Embryonic facial prominence (tissue), 1 donor: ENCODE data around the gene PACSIN3.

Source experiments
- DNase-seq: peaks from one replicate; pipeline ENCODE4 v3.0.0-alpha.2; 2016; ENCODE audit errors: extremely low spot score

PACSIN3 gene

DNA sequence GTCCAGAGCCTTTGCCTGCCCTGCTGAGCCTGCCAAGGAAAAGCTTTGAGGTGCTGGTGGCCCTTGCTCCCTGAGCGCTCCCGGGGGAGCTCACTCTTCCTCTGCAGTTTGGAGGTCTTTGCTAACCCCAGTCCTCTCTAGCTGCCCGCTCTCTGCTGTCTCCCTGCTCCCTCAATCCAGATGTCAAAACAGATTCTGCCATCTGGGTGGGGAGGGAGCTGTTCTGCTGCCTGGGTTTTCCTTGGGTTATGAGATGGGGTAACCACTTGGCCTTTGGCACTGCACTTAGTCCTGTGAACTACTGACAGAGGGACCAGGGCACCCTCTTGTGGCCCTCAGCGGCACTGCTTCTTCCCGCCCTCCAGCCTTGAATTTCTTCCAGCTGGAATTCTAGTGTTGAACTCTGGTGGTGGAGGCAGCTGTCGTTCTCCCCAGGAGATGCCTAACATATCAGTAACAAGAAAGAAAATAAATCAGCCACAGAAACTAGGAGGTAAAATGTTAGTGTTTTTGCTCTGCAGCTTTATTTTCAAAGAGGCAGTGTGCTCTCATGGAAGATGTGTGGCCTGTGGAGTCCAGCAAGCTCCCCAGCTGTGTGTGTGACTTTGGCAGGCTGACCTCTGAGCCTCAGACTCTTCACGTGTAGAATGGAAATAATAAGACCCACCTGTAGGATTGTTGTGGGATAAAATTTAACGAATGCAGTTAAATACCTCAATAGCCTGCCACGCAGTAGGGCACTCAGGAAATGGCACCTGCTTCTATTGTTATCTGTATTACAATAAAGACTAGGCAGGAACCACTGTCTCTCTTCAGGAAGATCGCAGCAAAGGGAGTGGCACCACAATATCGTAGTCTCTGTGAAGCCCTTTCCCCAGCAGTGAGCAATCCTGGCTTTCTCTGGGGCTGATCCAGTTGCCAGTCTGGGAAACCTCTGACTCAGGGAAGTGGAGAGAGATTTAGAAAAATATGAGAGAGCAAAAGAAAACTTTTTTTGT lies 33.0 kb downstream of the PACSIN3 start:
- peak; percentile 53 for DNase-seq

DNA sequence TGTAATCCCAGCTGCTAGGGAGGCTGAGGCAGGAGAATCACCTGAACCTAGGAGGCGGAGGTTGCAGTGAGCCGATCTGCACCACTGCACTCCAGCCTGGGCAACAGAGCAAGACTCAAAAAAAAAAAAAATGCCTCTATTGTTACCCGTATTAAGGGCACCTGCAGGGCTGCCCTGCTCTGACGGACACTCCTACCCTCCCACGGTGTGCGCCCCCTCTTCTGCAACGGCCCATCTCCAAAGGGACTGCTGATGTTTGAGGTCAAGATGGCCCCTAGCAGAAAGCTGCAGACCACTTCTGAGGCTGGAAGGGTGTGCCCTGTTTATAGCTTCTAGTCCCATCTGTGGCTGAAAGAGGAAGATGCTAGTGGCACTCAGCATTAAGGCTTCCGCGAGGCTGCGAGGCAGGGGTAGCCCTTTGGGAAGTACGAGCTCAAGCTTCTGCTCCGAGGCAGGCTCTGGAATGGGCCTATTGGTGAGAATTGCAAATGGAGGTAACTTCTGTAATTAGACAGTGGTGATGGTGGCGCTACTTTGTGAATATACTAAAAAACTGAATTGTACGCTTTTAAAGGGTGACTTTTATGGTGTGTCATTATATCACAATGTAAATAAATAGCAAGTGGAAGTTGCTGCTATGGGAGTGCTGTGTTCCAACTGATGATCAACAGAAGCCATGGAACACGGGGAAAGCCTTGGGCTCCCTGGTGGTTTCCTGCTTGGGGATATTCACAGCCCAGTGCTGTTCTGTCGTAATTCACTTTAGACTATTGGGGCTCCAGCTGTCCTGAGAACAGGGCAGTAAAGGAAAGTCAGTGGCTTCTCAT lies 33.9 kb downstream of the PACSIN3 start:
- DNase-seq, result no peak

DNA sequence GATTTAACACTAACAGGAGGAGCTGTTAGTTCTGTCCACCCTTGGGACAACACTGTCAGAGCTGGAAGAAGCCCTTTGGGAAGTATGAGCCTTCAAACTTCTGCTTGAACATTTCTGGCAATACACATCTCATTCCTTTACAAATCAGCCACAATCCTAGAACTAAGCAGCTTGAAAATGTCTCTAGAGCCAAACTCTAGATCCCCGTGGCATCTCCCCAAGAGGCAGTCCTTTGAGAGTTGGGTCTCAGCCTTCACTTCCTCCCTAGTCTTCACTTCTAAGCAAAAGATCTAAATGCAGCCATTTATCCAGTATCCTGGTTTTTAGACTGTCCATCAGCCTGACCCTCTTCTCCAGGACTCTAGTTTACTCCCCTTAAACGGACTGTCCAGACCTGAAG lies 36.5 kb downstream of the PACSIN3 start:
- no peak for DNase-seq

DNA sequence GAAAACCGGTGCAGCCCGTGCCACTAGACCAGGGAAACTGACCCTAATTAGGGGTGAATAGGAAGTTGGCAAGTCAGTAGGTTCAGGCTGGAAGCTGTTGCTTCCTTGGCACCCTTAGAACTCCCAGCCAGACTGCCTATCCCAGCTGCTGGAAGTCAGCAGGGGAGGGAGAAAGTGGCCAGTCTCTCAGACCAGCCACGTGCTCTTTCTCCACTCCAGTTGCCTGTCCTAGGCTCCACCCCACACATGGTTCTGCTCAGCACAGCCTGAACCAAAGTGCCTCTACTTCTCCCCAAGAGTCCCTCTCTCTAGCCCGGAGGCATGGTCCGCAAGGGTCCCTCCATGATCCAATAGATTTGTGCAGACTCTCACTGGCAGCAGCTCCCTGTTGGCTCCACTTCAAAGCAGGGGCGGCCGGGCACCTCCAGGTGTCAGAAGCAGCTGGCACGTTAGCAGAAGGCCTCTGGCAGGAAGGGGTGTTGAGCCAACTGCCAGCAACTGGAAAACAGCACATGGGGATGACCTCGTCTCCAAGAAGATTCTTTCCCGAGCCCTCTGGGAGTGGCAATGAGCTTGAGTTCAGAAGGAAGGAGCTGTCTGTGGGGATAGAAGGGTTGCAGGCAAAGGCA lies 37.2 kb downstream of the PACSIN3 start:
- no peak for DNase-seq

DNA sequence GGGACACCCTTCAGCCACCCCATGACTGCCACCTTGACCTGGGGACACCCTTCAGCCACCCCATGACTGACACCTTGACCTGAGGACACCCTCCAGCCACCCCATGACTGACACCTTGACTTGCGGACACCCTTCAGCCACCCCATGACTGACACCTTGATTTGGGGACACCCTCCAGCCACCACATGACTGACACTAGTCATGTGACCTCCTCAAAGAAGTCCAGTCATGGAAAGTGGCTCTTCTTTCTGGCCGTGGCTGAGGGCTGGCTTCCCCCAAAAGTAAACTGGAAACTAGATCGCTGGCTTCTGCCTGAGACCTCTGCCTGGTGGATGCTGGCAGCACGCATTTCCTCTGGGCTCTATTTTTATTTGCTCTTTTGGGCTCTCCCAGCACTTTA lies 38.0 kb downstream of the PACSIN3 start:
- no peak for DNase-seq

DNA sequence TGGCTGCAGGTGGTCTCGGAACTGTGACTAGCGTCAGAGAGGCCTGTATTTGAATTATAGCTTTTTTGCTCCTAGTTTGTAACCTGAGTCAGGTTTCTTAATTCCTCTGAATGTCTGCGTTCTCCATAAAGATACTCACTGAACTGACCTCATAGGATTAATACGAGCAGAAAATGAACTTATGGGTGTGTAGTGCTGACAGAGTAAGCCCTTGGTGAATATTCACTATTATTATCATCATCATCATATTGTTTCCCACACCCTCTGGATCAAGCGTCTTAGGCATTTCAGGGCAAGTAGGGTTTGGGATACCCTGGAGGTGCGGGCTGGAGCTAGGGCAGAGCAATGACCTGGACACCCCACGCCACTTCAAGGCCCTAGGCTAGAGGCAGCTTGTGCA lies 38.6 kb downstream of the PACSIN3 start:
- DNase-seq, result no peak

DNA sequence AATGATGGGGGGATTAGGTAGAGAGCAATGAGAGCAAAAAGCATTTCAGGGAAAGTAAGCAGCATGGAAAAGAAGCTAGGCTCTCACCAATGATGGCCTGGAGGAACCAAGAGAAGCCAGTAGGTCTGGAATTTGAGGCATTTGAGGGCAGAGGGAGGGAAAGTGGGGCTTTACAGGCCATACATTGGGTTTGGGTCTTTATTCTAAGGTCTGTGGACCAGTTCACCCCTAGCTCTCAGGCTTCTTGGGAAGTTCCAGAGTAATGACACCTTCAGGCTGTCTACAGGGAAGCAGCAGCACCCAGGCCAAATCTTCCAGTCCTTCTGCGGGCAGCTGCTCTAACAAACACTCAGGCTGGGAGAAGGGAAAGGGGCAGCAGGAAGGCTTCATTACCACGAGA lies 39.0 kb downstream of the PACSIN3 start:
- DNase-seq, result no peak

DNA sequence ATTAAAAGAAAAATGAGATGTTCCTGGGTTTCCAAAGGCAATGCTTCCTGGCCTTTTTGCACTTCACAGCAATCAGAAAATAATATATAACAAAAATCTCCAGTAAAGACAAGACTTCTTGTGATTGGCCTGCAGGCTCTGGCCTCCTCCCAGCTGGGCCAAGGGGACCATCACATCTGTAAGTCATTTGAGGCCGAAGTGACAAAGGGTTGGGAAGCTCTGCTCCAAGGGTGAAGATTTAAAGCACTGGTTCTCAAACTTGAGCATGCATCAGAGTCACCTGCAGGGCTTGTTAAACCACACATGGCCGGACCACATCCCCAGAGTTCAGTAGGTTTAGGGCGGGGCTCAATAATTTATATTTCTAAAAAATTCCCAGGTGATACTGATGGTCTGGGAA lies 41.7 kb downstream of the PACSIN3 start:
- DNase-seq, result no peak

DNA sequence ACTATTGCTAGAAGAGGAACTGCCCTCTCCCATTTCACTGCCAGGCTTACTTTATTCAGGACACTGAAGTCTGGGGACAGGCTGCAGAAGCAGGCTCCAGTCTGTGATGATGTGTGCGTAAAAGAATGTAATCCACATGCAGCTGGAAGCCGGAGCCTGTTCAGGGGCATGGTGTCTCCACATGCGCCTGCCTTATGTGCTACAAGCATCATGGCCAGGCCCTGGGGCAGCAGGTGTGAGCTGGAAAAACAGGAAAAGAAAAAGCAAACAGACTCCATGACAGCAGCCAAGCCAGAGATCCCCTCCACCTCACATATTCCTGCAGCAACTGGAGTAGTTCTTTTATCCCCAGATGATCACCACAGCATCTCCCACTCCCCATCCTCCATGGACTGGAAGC lies 42.9 kb downstream of the PACSIN3 start:
- peak; percentile 31 for DNase-seq

DNA sequence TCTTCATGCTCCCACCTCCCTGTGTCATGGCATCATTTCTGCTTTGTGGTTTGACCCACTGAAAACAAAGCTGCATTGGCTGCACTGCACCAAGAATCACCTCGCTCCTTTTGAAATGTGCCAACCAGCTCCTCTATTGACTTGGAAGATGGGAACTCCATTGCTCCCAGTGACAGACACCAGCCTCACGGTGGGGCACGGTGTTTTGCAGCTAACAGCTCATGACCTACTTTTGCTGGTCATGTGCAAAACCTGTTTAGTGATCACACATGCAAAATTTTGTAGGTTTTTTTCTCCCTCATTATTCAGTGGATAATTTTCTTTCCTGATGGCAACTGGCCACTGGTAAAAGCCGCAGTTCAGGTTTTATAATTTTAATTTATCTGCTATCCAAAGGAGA lies 46.4 kb downstream of the PACSIN3 start:
- DNase-seq, result no peak

DNA sequence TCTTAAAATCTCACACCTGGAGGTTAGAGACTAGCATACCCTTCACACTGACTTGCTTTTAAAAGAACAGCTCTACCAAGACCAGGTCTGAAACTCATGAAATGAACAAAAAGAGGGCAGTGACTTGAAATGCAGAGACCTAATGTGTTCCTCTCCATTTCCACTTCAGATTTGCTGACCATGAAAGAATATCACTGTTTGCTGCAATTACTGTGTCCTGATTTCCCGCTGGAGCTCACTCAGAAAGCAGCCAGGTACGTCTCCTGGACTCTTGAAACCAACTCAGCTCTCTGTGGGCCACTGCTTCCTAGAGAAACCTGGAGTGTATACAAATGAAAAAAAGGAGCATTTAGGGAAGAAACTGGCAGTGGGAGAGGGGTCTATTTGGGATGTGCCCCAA lies 48.8 kb downstream of the PACSIN3 start:
- no peak for DNase-seq

DNA sequence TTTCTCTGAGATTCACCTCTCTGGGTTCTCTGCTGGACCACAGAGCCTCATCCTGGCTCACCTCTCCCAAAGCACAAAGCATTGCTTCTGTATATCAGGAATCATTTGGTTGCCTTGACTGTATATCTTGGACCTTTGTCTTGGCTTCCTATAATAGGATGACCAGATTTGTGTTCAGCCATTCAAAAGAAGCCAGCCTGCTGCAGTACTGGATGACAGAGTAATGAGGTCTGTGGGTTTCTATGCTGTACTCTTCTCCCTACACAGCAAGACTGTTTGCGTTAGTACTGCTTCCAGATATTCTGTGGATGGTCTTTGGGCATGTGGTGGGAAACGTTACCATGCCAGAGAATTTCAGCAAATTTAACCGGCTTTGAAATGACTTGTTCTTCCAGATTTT lies 49.3 kb downstream of the PACSIN3 start:
- no peak for DNase-seq

DNA sequence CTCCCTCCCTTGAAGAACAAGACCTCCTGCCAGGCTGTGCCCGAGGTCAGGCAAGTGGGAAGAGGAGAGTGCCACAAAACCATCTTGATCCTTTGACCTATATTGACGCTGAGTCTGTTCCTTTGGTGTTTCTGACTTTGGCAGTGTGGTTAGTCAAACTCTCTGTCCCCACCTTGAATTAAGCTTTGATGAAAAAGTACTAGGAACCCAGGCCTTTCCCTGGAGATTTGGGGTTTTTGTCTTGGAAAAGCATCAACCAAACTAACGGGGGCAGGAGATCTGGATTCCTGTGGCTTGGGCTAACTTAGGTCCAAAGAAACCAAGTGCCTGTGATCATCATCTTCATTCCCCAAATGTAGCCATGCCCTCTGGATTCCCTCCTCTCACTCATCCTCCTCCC lies 49.9 kb downstream of the PACSIN3 start:
- no peak for DNase-seq

DNA sequence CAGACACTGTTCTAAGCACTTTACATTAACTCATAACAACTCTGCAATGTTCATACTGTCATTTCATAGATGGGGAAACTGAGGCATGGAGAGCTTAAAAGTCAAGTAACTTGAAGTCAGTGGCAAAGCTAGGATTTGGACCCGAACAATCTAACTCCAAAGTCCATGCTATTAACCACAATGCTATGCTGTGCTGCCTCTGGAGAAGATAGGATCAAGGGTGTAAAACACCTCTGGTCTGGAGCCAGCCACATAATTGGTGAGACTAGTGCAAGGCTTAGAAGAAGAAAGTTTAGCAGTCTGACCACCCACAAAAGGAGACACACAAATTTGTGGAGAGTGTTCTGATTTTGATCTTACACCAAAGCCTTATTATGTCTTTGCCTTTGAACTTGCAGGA lies 53.3 kb downstream of the PACSIN3 start:
- no peak for DNase-seq

DNA sequence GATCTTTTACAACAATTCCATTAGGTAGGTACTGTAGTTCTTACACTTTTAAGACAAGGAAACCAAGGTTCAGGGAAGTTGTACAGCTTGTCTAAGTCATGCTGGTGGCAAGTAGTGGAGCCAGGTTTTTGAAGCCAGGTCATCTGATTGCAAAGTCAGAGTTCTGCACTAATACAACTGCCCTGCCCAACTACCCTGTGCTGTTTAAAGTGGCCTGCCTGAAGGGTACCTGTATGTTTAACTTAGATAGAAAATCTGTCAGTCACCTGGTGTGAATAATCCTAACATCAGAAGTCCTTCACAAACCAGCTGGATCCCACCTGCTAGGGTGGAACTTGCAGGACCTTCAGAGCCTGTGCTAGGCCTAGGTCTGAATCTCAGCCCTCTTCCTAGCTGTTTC lies 53.7 kb downstream of the PACSIN3 start:
- DNase-seq, result no peak

DNA sequence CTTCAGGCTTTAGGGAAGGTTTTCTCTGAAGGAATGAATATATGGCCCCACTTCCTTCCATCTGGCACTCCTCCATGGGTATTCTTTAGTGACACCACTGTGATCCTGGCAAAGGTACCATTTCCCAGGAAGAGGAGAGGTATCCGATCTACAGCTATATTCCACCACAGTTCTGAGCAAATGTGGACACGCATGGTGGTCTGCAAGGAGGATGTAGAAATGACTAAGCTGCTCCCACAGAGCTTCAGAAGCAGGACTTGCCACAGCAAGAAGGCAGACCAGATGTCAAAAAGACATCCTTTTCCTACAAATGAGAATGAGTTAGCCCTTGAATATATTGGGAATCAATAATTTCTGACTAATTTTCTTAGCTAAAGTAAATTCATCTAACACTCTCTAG lies 55.1 kb downstream of the PACSIN3 start:
- DNase-seq, result no peak

DNA sequence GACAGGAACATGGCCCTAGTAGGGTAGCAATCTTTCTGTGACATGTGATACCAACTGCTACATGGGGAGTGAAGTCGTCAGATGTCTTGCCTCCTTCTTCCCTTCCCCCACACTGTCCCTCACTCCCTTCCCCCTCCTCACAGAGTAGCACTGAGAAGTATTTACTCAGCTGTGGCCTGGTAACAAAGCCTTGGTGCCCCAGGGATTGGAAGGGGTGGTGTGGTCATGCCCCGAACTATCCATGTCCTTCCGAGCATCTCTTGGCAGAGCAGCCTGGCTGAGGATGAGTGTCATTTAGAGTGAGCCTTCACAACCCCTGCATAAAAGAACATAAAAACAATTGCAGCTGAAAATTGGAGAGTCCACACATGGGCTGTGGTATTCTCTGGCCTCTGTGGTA lies 55.7 kb downstream of the PACSIN3 start:
- DNase-seq, result no peak
